T-cell (primary cell): ENCODE data around the gene TSHR. TPM values are rescaled to one million over a fixed set of nuclear protein-coding genes. Genes with fewer than 3 reads are reported as not detected.
"Not testable (repeated sequence)": the region's sequence is repeated elsewhere in the genome, so short reads cannot be mapped to it uniquely, and the experiment has no call there.

Experiments
- ATAC-seq, 4 experiments: fragments of 200-7000 bp in 3 of 4; fragments of 150-1000 bp in 1 of 4; cut with Tn5 transposase; replicated peaks in 1 of 4; 1 replicate in 3 of 4; 2 replicates in 1 of 4; pipeline ENCODE4 v1.10.0; 2021; ENCODE audit warnings: moderate library complexity in 3 of 4, mild to moderate bottlenecking in 2 of 4, moderate number of reproducible peaks in 1 of 4
- CTCF ChIA-PET, 2 donors: fragments of 300-600 bp; sonication (Branson Sonifier 250); formaldehyde crosslinking; loops; one replicate each; lab custom pipeline; 2022; ENCODE audit warnings: antibody characterized with exemption in 2 of 2; lab: Charles Lee
- POLR2A ChIA-PET, 2 donors: fragments of 300-600 bp; sonication (Branson Sonifier 250); formaldehyde crosslinking; loops; one replicate each; lab custom pipeline; 2022; ENCODE audit warnings: antibody characterized with exemption in 2 of 2; lab: Charles Lee
- DNase-seq, 35 experiments: peaks; one replicate each; pipeline versions ENCODE4 v3.0.0 to v3.0.0-alpha.2; 2013 to 2023
- H3K27ac ChIP-seq: one replicate; pipeline ENCODE4 v1.5.1; 2013; ENCODE audit warnings: low read length
- H3K27me3 ChIP-seq, 2 experiments: replicated peaks in 1 of 2; 1 replicate in 1 of 2; 2 replicates in 1 of 2; pipeline versions ENCODE4 v1.6.1 to v1.7.0; 2013; ENCODE audit warnings: low read length in 1 of 2, mixed read lengths in 1 of 2; ENCODE audit not compliant: control insufficient read depth in 2 of 2, insufficient read depth in 2 of 2; ENCODE audit errors: extremely low read depth in 1 of 2
- H3K36me3 ChIP-seq, 2 donors: 1 replicate in 1 of 2; 2 replicates in 1 of 2; pipeline versions ENCODE4 v1.6.1 to v1.7.0; 2013; ENCODE audit warnings: low read length in 1 of 2; ENCODE audit not compliant: control insufficient read depth in 2 of 2, insufficient read depth in 1 of 2; ENCODE audit errors: extremely low read depth in 1 of 2
- H3K4me1 ChIP-seq, 2 experiments: 1 replicate in 1 of 2; 2 replicates in 1 of 2; pipeline versions ENCODE4 v1.6.1 to v1.7.0; 2013; ENCODE audit warnings: low read length in 2 of 2, mixed read lengths in 1 of 2; ENCODE audit not compliant: insufficient read depth in 2 of 2, control insufficient read depth in 1 of 2; ENCODE audit errors: extremely low read depth in 1 of 2
- H3K4me3 ChIP-seq, 2 donors: 1 replicate in 1 of 2; 2 replicates in 1 of 2; pipeline versions ENCODE4 v1.5.1 to v1.7.0; 2013; ENCODE audit warnings: mild to moderate bottlenecking in 2 of 2, low read length in 1 of 2, moderate library complexity in 1 of 2; ENCODE audit not compliant: control insufficient read depth in 1 of 2; ENCODE audit errors: extremely low read depth in 1 of 2
- H3K9me3 ChIP-seq: 2 replicates; pipeline ENCODE4 v1.7.0; 2013
- H3K27ac Mint-ChIP-seq, 2 donors: one replicate each; pipeline ENCODE4 v1.8.0; 2020 to 2021; ENCODE audit warnings: mild to moderate bottlenecking in 2 of 2, mixed read lengths in 2 of 2
- H3K27me3 Mint-ChIP-seq, 2 donors: one replicate each; pipeline ENCODE4 v1.8.0; 2021 to 2022; ENCODE audit warnings: mixed read lengths in 2 of 2
- H3K36me3 Mint-ChIP-seq: one replicate; pipeline ENCODE4 v1.8.0; 2021; ENCODE audit warnings: mixed read lengths
- H3K4me1 Mint-ChIP-seq, 3 donors: one replicate each; pipeline ENCODE4 v1.8.0; 2020 to 2022; ENCODE audit warnings: mixed read lengths in 3 of 3, mild to moderate bottlenecking in 1 of 3
- H3K4me3 Mint-ChIP-seq, 3 donors: one replicate each; pipeline ENCODE4 v1.8.0; 2020 to 2022; ENCODE audit warnings: mild to moderate bottlenecking in 3 of 3, mixed read lengths in 3 of 3, moderate library complexity in 3 of 3
- H3K9me3 Mint-ChIP-seq, 3 donors: one replicate each; pipeline ENCODE4 v1.8.0; 2020 to 2022; ENCODE audit warnings: mixed read lengths in 3 of 3
- WGBS: methylation state at CpG from one replicate; pipeline ENCODE4 v1.1.5; 2013; ENCODE audit warnings: missing lambda C conversion rate; ENCODE audit not compliant: insufficient coverage; 5-methylcytosine and 5-hydroxymethylcytosine counted together
- total RNA-seq, 35 experiments: library from RNA in 6 of 35; stranded (reverse) in 6 of 35; fragments of 120-200 nt in 1 of 35; gene quantifications; one replicate each; pipeline versions ENCODE4 v1.2.1 to v1.2.4 and lab custom pipeline; 2013 to 2026

The TSHR gene
- total RNA-seq, 5 donors from 2014 or later (not counting 1 experiment from before 2014, with no cell fraction given), result 0.25 to 1.7 (median 0.86) TPM

DNA sequence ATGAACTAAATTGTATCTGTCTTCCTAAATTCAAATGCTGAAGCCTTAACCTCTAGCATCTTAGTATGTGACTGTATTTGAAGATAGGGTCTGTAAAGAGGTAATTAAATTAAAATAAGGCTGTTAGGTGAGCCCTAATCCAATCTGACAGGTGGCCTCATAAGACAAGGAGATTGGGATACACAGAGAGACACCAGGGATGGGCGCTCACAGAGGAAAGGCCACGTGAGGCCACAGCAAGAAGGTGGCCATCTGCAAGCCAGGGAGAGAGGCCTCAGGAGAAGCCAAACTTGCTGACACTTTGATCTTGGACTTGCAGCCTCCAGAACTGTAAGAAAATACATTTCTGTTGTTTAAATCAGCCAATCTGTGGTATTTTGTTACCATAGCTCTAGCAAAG is 154.8 kb downstream of the TSHR start:
- Histone ChIP-seq H3K27ac (no peak overlapping the region), H3K27me3 (peaks cover 0 to 2% of the 10 kb centered on the region in 2 experiments), H3K4me3 (no peak overlapping the region), H3K36me3 (no peaks in the 10 kb centered on the region), H3K4me1 (no peaks in the 10 kb centered on the region), H3K9me3 (no peaks in the 10 kb centered on the region)
- Mint-ChIP-seq H3K4me3 (no peak overlapping the region), H3K36me3 (no peaks in the 10 kb centered on the region), H3K27ac (no peak overlapping the region), H3K27me3 (peaks cover 0 to 3% of the 10 kb centered on the region in 2 donors), H3K9me3 (no peaks in the 10 kb centered on the region), H3K4me1 (no peaks in the 10 kb centered on the region)
- ChIA-PET CTCF (no interaction called here), POLR2A (no interaction called here)
- DNase-seq, result no peak
- no peak for ATAC-seq
- 90% methylated on average over 2 of the region's 2 CpGs for whole genome bisulfite sequencing

DNA sequence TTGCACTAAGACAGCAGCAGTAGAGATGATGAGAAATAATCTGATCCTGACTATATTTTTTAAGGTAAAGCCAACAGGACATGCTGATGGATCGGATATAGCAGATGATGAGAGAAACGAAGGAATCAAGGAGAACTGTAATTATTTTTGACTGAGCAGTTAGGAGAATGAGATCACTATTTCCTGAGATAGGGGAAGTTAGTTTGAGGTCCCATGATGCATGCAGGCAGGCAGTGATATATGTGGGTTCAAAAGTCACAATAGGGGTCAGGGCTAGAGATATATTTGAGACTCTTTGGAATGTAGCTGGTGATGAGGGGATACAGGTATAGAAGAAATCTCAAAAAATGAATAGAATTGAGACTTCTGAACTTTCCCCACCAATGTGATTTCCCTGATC is 157.8 kb downstream of the TSHR start:
- ATAC-seq (no peak), DNase-seq (no peak)
- H3K27ac Mint-ChIP-seq, result no peak overlapping the region
- H3K9me3 Mint-ChIP-seq, result no peaks in the 10 kb centered on the region
- ChIA-PET CTCF (no interaction called here), POLR2A (no interaction called here)
- no peak overlapping the region for H3K4me3 ChIP-seq
- no peaks in the 10 kb centered on the region for H3K36me3 ChIP-seq
- H3K9me3 ChIP-seq, result no peaks in the 10 kb centered on the region
- no peaks in the 10 kb centered on the region for H3K4me1 ChIP-seq
- H3K27me3 ChIP-seq, result peaks cover 0 to 2% of the 10 kb centered on the region in 2 experiments
- no peaks in the 10 kb centered on the region for H3K36me3 Mint-ChIP-seq
- 66% methylated on average over 2 of the region's 2 CpGs for WGBS
- no peak overlapping the region for H3K27ac ChIP-seq
- no peak overlapping the region for H3K4me3 Mint-ChIP-seq
- H3K4me1 Mint-ChIP-seq, result no peaks in the 10 kb centered on the region
- H3K27me3 Mint-ChIP-seq, result peaks cover 0 to 3% of the 10 kb centered on the region in 2 donors

DNA sequence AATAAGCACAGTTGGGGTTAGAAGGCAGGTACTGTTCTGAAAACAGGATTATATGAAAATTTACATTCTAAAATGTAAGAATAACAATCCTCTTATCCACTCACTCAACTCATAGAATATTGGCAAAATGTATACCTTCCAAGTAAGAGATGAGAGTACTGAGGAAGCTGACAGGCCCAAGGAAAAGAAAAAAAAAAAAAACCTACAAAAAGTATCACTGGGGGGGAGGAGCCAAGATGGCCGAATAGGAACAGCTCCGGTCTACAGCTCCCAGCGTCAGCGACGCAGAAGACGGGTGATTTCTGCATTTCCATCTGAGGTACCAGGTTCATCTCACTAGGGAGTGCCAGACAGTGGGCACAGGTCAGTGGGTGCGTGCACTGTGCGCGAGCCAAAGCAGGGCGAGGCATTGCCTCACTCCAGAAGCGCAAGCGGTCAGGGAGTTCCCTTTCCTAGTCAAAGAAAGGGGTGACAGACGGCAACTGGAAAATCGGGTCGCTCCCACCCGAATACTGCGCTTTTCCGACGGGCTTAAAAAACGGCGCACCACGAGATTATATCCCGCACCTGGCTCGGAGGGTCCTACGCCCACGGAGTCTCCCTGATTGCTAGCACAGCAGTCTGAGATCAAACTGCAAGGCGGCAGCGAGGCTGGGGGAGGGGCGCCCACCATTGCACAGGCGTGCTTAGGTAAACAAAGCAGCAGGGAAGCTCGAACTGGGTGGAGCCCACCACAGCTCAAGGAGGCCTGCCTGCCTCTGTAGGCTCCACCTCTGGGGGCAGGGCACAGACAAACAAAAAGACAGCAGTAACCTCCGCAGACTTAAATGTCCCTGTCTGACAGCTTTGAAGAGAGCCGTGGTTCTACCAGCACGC is 158.8 kb downstream of the TSHR start:
- H3K36me3 ChIP-seq, H3K4me3 ChIP-seq, H3K9me3 Mint-ChIP-seq, H3K4me3 Mint-ChIP-seq, DNase-seq, H3K9me3 ChIP-seq, ATAC-seq, H3K4me1 ChIP-seq, H3K27ac Mint-ChIP-seq, POLR2A ChIA-PET, H3K27ac ChIP-seq, H3K27me3 ChIP-seq, H3K27me3 Mint-ChIP-seq, CTCF ChIA-PET, H3K36me3 Mint-ChIP-seq, H3K4me1 Mint-ChIP-seq: not testable (repeated sequence)
- WGBS, result 96% methylated on average over 22 of the region's 34 CpGs

DNA sequence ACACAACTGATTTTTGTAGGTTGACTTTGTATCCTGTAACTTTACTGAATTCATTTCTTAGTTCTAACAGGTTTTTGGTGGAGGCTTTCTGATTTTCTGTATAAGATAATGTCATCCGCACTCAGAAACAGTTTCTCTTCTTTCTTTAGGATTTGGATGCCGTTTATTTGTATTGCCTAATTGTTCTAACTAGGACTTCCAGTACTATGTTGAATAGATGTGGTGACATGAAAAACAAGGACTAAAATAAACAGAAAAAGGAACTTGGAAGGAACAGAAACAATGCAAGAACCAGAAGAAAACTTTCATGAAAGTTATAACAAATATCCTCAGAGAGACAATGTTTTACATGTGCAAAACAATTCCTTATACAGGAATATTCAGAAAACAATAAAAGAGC is 165.1 kb downstream of the TSHR start:
- ChIA-PET POLR2A (no interaction called here), CTCF (no interaction called here)
- no peak overlapping the region for H3K27ac ChIP-seq
- Mint-ChIP-seq H3K27me3 (no peaks in the 10 kb centered on the region), H3K9me3 (peaks cover 0 to 3% (median 0%) of the 10 kb centered on the region in 3 donors), H3K4me1 (peaks cover 0 to 3% (median 0%) of the 10 kb centered on the region in 3 donors), H3K4me3 (no peak overlapping the region), H3K27ac (no peak overlapping the region), H3K36me3 (peaks cover under 1% of the 10 kb centered on the region)
- H3K27me3 ChIP-seq, result no peaks in the 10 kb centered on the region
- no CpG with 5 or more reads among the region's 2 CpGs for WGBS
- no peak for ATAC-seq
- DNase-seq, result no peak
- no peaks in the 10 kb centered on the region for H3K4me1 ChIP-seq
- no peaks in the 10 kb centered on the region for H3K9me3 ChIP-seq
- H3K36me3 ChIP-seq, result no peaks in the 10 kb centered on the region
- H3K4me3 ChIP-seq, result no peak overlapping the region

- H3K36me3 Mint-ChIP-seq, result peaks cover 3% of the 10 kb centered on the region
- no CpG with 5 or more reads among the region's 3 CpGs for WGBS
- peaks cover 0 to 3% (median 0%) of the 10 kb centered on the region in 3 donors for H3K4me1 Mint-ChIP-seq
These were observed 166.9 kb downstream of the TSHR start for GRCh38 chr14:81122326-81122725.

GRCh38 chr14:81123811-81124210 is 168.4 kb downstream of the TSHR start:
- Histone ChIP-seq H3K36me3 (no peaks in the 10 kb centered on the region), H3K27ac (no peak overlapping the region), H3K4me3 (no peak overlapping the region), H3K9me3 (no peaks in the 10 kb centered on the region), H3K4me1 (no peaks in the 10 kb centered on the region), H3K27me3 (no peaks in the 10 kb centered on the region)
- Mint-ChIP-seq H3K4me3 (no peak overlapping the region), H3K27ac (no peak overlapping the region), H3K4me1 (peaks cover 0 to 3% (median 0%) of the 10 kb centered on the region in 3 donors), H3K27me3 (no peaks in the 10 kb centered on the region), H3K9me3 (no peaks in the 10 kb centered on the region), H3K36me3 (peaks cover 3% of the 10 kb centered on the region)
- ATAC-seq (no peak), DNase-seq (no peak)
- ChIA-PET CTCF (no interaction called here), POLR2A (no interaction called here)

More at GRCh38 chr14:81122326-81122725, 166.9 kb downstream of the TSHR start:
- Mint-ChIP-seq H3K9me3 (peaks cover 0 to 3% (median 0%) of the 10 kb centered on the region in 3 donors), H3K27ac (no peak overlapping the region), H3K27me3 (no peaks in the 10 kb centered on the region), H3K4me3 (no peak overlapping the region)
- POLR2A ChIA-PET, result no interaction called here
- no peaks in the 10 kb centered on the region for H3K36me3 ChIP-seq
- CTCF ChIA-PET, result no interaction called here
- H3K27ac ChIP-seq, result no peak overlapping the region
- no peaks in the 10 kb centered on the region for H3K9me3 ChIP-seq
- ATAC-seq (no peak), DNase-seq (no peak)
- no peak overlapping the region for H3K4me3 ChIP-seq
- H3K4me1 ChIP-seq, result no peaks in the 10 kb centered on the region
- H3K27me3 ChIP-seq, result no peaks in the 10 kb centered on the region
